CD14-positive monocyte (primary cell): Measurements from ENCODE around the gene CTNNA2. TPM values are rescaled to one million over a fixed set of nuclear protein-coding genes. Genes with fewer than 3 reads are reported as not detected.

Experiments
- DNase-seq, 3 donors: peaks; one replicate each; pipeline ENCODE4 v3.0.0-alpha.2; 2011 to 2022
- H2AFZ ChIP-seq: 2 replicates; pipeline ENCODE4 v1.6.0; 2012; ENCODE audit warnings: mild to moderate bottlenecking, low read depth, low read length, inconsistent platforms; ENCODE audit not compliant: insufficient read depth, poor library complexity, severe bottlenecking
- H3K27ac ChIP-seq, 2 donors: 1 replicate in 1 of 2; 2 replicates in 1 of 2; pipeline ENCODE4 v1.5.1; 2012 to 2013; ENCODE audit warnings: low read length in 2 of 2, control low read depth in 1 of 2, inconsistent platforms in 1 of 2, low read depth in 1 of 2, mild to moderate bottlenecking in 1 of 2
- H3K27me3 ChIP-seq, 2 donors: one replicate each; pipeline versions ENCODE4 v1.6.0 to v1.6.1; 2011 to 2013; ENCODE audit warnings: low read length in 2 of 2; ENCODE audit not compliant: control insufficient read depth in 2 of 2, insufficient read depth in 2 of 2
- H3K36me3 ChIP-seq, 2 donors: replicated peaks in 1 of 2; 1 replicate in 1 of 2; 2 replicates in 1 of 2; pipeline versions ENCODE4 v1.5.1 to v1.6.1; 2012 to 2013; ENCODE audit warnings: low read length in 2 of 2, control low read depth in 1 of 2, inconsistent platforms in 1 of 2, mild to moderate bottlenecking in 1 of 2; ENCODE audit not compliant: insufficient read depth in 2 of 2, control insufficient read depth in 1 of 2
- H3K4me1 ChIP-seq, 2 donors: 1 replicate in 1 of 2; 2 replicates in 1 of 2; pipeline versions ENCODE4 v1.5.1 to v1.6.1; 2012 to 2013; ENCODE audit warnings: low read length in 2 of 2, control low read depth in 1 of 2, inconsistent platforms in 1 of 2, mild to moderate bottlenecking in 1 of 2, moderate library complexity in 1 of 2; ENCODE audit not compliant: insufficient read depth in 2 of 2, control insufficient read depth in 1 of 2
- H3K4me2 ChIP-seq: replicated peaks from 2 replicates; pipeline ENCODE3; 2012; ENCODE audit warnings: low read length, moderate library complexity, mild to moderate bottlenecking; ENCODE audit not compliant: poor library complexity, severe bottlenecking; ENCODE audit errors: extremely low read depth
- H3K4me3 ChIP-seq, 3 experiments: fragments of 200-600 bp in 1 of 3; sonication (generic) in 1 of 3; replicated peaks in 1 of 3; 1 replicate in 2 of 3; 2 replicates in 1 of 3; pipeline ENCODE4 v1.5.1; 2011 to 2013; ENCODE audit warnings: low read length in 3 of 3, mild to moderate bottlenecking in 3 of 3, control low read depth in 2 of 3, low read depth in 2 of 3, inconsistent platforms in 1 of 3, moderate library complexity in 1 of 3
- H3K79me2 ChIP-seq: 2 replicates; pipeline ENCODE4 v1.6.0; 2012; ENCODE audit warnings: mild to moderate bottlenecking, control low read depth, inconsistent platforms, low read length, moderate library complexity; ENCODE audit not compliant: insufficient read depth
- H3K9ac ChIP-seq: 2 replicates; pipeline ENCODE4 v1.6.0; 2017; ENCODE audit warnings: low read length, mild to moderate bottlenecking; ENCODE audit not compliant: insufficient read depth, poor library complexity, severe bottlenecking
- H3K9me3 ChIP-seq, 2 donors: replicated peaks in 1 of 2; 1 replicate in 1 of 2; 2 replicates in 1 of 2; pipeline versions ENCODE4 v1.5.1 to v1.6.1; 2012 to 2013; ENCODE audit warnings: low read length in 2 of 2, control low read depth in 1 of 2; ENCODE audit not compliant: control insufficient read depth in 1 of 2, insufficient read depth in 1 of 2
- H4K20me1 ChIP-seq: 2 replicates; pipeline ENCODE4 v1.6.0; 2012; ENCODE audit warnings: mild to moderate bottlenecking, low read length, control low read depth, moderate library complexity; ENCODE audit not compliant: insufficient read depth
- H3K27ac Mint-ChIP-seq, 7 donors: one replicate each; pipeline ENCODE4 v1.8.0; 2020; ENCODE audit warnings: mild to moderate bottlenecking in 7 of 7, mixed read lengths in 7 of 7, moderate library complexity in 6 of 7, inconsistent platforms in 2 of 7
- H3K27me3 Mint-ChIP-seq, 3 donors: one replicate each; pipeline ENCODE4 v1.8.0; 2021 to 2022; ENCODE audit warnings: low read depth in 3 of 3, mild to moderate bottlenecking in 3 of 3, mixed read lengths in 3 of 3, moderate library complexity in 3 of 3, inconsistent platforms in 1 of 3
- H3K36me3 Mint-ChIP-seq, 2 donors: one replicate each; pipeline ENCODE4 v1.8.0; 2020; ENCODE audit warnings: mixed read lengths in 2 of 2, inconsistent platforms in 1 of 2, mild to moderate bottlenecking in 1 of 2
- H3K4me1 Mint-ChIP-seq: one replicate; pipeline ENCODE4 v1.8.0; 2020; ENCODE audit warnings: mild to moderate bottlenecking, mixed read lengths
- H3K4me3 Mint-ChIP-seq, 2 donors: one replicate each; pipeline ENCODE4 v1.8.0; 2020; ENCODE audit warnings: mild to moderate bottlenecking in 2 of 2, mixed read lengths in 2 of 2, moderate library complexity in 1 of 2
- H3K9me3 Mint-ChIP-seq, 7 donors: one replicate each; pipeline ENCODE4 v1.8.0; 2020 to 2022; ENCODE audit warnings: mixed read lengths in 7 of 7, mild to moderate bottlenecking in 6 of 7, moderate library complexity in 6 of 7, inconsistent platforms in 2 of 7
- CTCF ChIP-seq: fragments of 200-600 bp; IDR thresholded peaks from one replicate; pipeline ENCODE4 v1.8.0; 2022; ENCODE audit warnings: antibody characterized with exemption, mild to moderate bottlenecking
- WGBS: methylation state at CpG from one replicate; pipeline ENCODE4 v1.1.5; 2013; ENCODE audit warnings: missing lambda C conversion rate; ENCODE audit not compliant: insufficient coverage; 5-methylcytosine and 5-hydroxymethylcytosine counted together
- intact Hi-C, 2 donors: fragments of 100-400 bp; cut with micrococcal nuclease; formaldehyde crosslinking; loops; one replicate each; pipeline versions ENCODE4 v1.15.0 to v1.15.1; 2023
- polyA plus RNA-seq, 3 donors: library from polyadenylated mRNA; depleted of rRNA in 1 of 3; unstranded in 2 of 3; stranded (reverse) in 1 of 3; fragments of 300-500 nt in 2 of 3; fragments of >200 nt in 1 of 3; fragmentation: Illumina TruSeq in 2 of 3; gene quantifications; 1 replicate in 2 of 3; 2 replicates in 1 of 3; pipeline ENCODE4 v1.2.3, GENCODE V29; 2012 to 2021

CTNNA2 gene
- polyA plus RNA-seq, 3 donors = not detected

DNA sequence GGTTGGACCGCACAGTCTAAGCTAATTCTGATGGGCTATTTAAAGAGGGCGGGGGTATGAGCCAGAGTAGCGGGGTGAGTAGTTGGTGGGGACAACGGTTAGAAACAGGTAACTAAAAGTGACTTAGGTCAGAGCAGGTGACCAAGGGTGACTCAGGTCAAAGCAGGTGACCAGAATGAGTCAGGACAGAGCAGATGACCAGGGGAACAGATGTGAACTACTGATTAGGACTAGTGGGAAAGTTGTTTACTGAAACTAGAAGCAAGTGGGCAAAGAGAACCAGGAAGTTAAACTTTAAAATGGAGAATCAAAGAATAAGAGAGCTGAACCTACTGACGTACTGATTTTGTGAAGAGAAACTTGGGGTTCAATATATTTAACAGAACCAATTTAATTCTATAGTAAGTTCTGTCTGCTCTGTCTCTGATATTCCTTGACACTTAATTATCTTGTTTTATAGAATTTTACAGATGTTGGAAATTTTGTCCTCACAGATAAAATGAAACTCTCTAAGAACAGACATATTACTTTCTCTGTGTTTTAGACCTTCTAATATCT, 799.5 kb downstream of the CTNNA2 start:
- intact Hi-C loops = no loop called here
- H3K4me1 ChIP-seq = no peaks in the 10 kb centered on the region
- Mint-ChIP-seq H3K27ac (no peak overlapping the region), H3K4me1 (no peaks in the 10 kb centered on the region), H3K9me3 (peaks cover 0 to 4% (median 2%) of the 10 kb centered on the region in 7 donors), H3K4me3 (no peak overlapping the region), H3K36me3 (no peaks in the 10 kb centered on the region), H3K27me3 (peaks cover 0 to 3% (median 1%) of the 10 kb centered on the region in 3 donors)
- H3K36me3 ChIP-seq = no peaks in the 10 kb centered on the region
- no peaks in the 10 kb centered on the region for H3K79me2 ChIP-seq
- H4K20me1 ChIP-seq = no peaks in the 10 kb centered on the region
- WGBS = 92% methylated on average over 4 of the region's 5 CpGs
- no peak overlapping the region for H3K4me2 ChIP-seq
- DNase-seq = no peak
- no peak overlapping the region for H3K27ac ChIP-seq
- no peak overlapping the region for H3K4me3 ChIP-seq
- H3K9ac ChIP-seq = no peak overlapping the region
- H3K27me3 ChIP-seq = no peaks in the 10 kb centered on the region
- H2AFZ ChIP-seq = no peak overlapping the region
- no peak for TF ChIP-seq CTCF
- no peaks in the 10 kb centered on the region for H3K9me3 ChIP-seq

DNA sequence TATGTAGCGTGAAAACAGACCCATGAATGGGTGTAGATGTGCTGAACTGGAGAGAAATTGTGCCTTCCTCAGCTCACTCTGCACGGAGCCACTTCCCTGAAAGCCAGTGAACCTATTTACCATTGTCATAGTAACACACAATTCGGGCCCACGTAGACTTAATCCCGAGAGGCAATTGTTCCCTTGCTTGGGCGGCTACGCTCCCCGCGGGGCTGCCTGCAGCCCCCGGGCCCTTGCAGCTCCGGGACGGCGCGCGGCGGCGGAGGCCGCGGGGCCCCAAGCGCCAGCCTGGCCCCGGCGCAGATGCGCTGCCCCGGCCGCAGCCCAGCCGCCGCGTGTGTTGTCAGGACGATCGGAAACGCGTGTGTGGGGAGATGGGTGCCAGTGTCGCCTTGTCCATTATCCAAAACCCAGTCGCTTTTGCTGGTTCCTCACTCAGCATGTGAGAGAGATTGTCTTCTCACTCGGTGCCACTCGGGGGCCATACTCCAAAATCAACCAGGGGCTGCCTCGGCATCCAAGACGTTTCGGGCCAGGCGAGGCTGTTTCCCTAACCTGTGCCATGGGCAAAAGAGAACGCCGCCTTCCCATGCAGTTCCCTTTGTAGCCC, 809.6 kb downstream of the CTNNA2 start:
- peaks cover 25 to 30% of the 10 kb centered on the region in 2 donors for H3K27me3 ChIP-seq
- no peaks in the 10 kb centered on the region for H3K36me3 ChIP-seq
- WGBS = 3% methylated on average over 27 of the region's 42 CpGs
- no peaks in the 10 kb centered on the region for H4K20me1 ChIP-seq
- no peak overlapping the region for H3K4me3 ChIP-seq
- no peaks in the 10 kb centered on the region for H3K36me3 Mint-ChIP-seq
- no peaks in the 10 kb centered on the region for H3K9me3 ChIP-seq
- no peaks in the 10 kb centered on the region for H3K4me1 ChIP-seq
- no peak overlapping the region for H3K4me2 ChIP-seq
- H3K9me3 Mint-ChIP-seq = peaks cover 0 to 2% (median 0%) of the 10 kb centered on the region in 7 donors
- H3K27me3 Mint-ChIP-seq = peaks cover 12% of the 10 kb centered on the region in 3 donors
- no peak overlapping the region for H3K27ac Mint-ChIP-seq
- no peaks in the 10 kb centered on the region for H3K79me2 ChIP-seq
- H3K4me3 Mint-ChIP-seq = peak overlapping the region in 1 of 2 donors; percentile 66
- H2AFZ ChIP-seq = no peak overlapping the region
- H3K4me1 Mint-ChIP-seq = no peaks in the 10 kb centered on the region
- intact Hi-C loops = no loop called here
- H3K27ac ChIP-seq = no peak overlapping the region
- no peak for DNase-seq
- no peak overlapping the region for H3K9ac ChIP-seq
- no peak for TF ChIP-seq CTCF
